SK-N-SH treated with all-trans-retinoic acid at 6 μM for 48 hours (cell line): ENCODE data around the gene CCDC183.

Experiments
- BACH2 ChIP-seq: fragments of 250-450 bp; sonication (Bioruptor Pico); IDR thresholded peaks from 2 replicates; pipeline ENCODE4 v1.9.0; 2021; ENCODE audit warnings: mild to moderate bottlenecking, borderline replicate concordance
- PATZ1 ChIP-seq: fragments of 250-450 bp; sonication (Bioruptor Pico); IDR thresholded peaks from 2 replicates; pipeline ENCODE4 v1.8.0; 2020; ENCODE audit warnings: mild to moderate bottlenecking, moderate library complexity, borderline replicate concordance

- no peak for TF ChIP-seq BACH2 (CRISPR knock-in tag)
- no peak for TF ChIP-seq PATZ1 (CRISPR knock-in tag)
Observed at GRCh38 chr9:136805207-136805740, 9.1 kb downstream of the CCDC183 start.
